T-helper 1 cell treated with Interleukin-12 subunit alpha and Interleukin-12 subunit beta and Interleukin-4 antibody, amounts not matched to agents 30 μg/mL and 1 μg/mL, for 36 hours (primary cell): ENCODE results near the gene ARHGEF25.
A peak's percentile ranks its signal among the peaks of the same experiment; 100 is the strongest.
"Not testable (repeated sequence)": the region's sequence is repeated elsewhere in the genome, so short reads cannot be mapped to it uniquely, and the experiment has no call there.

Experiments
- H3K27ac Mint-ChIP-seq: one replicate; pipeline ENCODE4 v1.8.0; 2021; ENCODE audit warnings: mild to moderate bottlenecking, mixed read lengths
- H3K27me3 Mint-ChIP-seq: one replicate; pipeline ENCODE4 v1.8.0; 2021; ENCODE audit warnings: low read depth, mixed read lengths
- H3K36me3 Mint-ChIP-seq: one replicate; pipeline ENCODE4 v1.8.0; 2021; ENCODE audit warnings: low read depth, mixed read lengths
- H3K4me1 Mint-ChIP-seq: one replicate; pipeline ENCODE4 v1.8.0; 2021; ENCODE audit warnings: low read depth, mixed read lengths
- H3K4me3 Mint-ChIP-seq: one replicate; pipeline ENCODE4 v1.8.0; 2021; ENCODE audit warnings: mild to moderate bottlenecking, moderate library complexity, mixed read lengths
- H3K9me3 Mint-ChIP-seq: one replicate; pipeline ENCODE4 v1.8.0; 2021; ENCODE audit warnings: mixed read lengths

Gene ARHGEF25

GRCh38 chr12:57611108-57611826 is at the start of gene ARHGEF25:
Gene ARHGEF25, plus strand, starts transcription at chr12:57611435. Its CDS starts 460 bp downstream, at chr12:57611895.
- Mint-ChIP-seq H3K4me1 (peaks cover 5% of the 10 kb centered on the region), H3K9me3 (no peaks in the 10 kb centered on the region), H3K27me3 (peaks cover 53% of the 10 kb centered on the region), H3K4me3 (peak within 1 kb of the TSS; percentile 79), H3K36me3 (peaks cover 7% of the 10 kb centered on the region), H3K27ac (no peak within 1 kb of the TSS)

- peaks cover 11% of the 10 kb centered on the region for H3K27me3 Mint-ChIP-seq
- H3K27ac Mint-ChIP-seq, result no peak overlapping the region
- no peaks in the 10 kb centered on the region for H3K36me3 Mint-ChIP-seq
- H3K4me3 Mint-ChIP-seq, result no peak overlapping the region
- no peaks in the 10 kb centered on the region for H3K9me3 Mint-ChIP-seq
- H3K4me1 Mint-ChIP-seq, result no peaks in the 10 kb centered on the region
These were observed 47.9 kb upstream of the ARHGEF25 start for GRCh38 chr12:57563358-57563757.

GRCh38 chr12:57564178-57564740 is 47.0 kb upstream of the ARHGEF25 start:
- Mint-ChIP-seq H3K27me3 (peaks cover 11% of the 10 kb centered on the region), H3K9me3 (no peaks in the 10 kb centered on the region), H3K4me1 (no peaks in the 10 kb centered on the region), H3K36me3 (no peaks in the 10 kb centered on the region), H3K4me3 (no peak overlapping the region), H3K27ac (no peak overlapping the region)

GRCh38 chr12:57568838-57569237 is 42.4 kb upstream of the ARHGEF25 start:
- Mint-ChIP-seq H3K27ac (no peak overlapping the region), H3K4me1 (no peaks in the 10 kb centered on the region), H3K4me3 (no peak overlapping the region), H3K27me3 (no peaks in the 10 kb centered on the region), H3K9me3 (no peaks in the 10 kb centered on the region), H3K36me3 (no peaks in the 10 kb centered on the region)

- Mint-ChIP-seq H3K27ac (no peak overlapping the region), H3K4me1 (no peaks in the 10 kb centered on the region), H3K4me3 (no peak overlapping the region), H3K27me3 (no peaks in the 10 kb centered on the region), H3K36me3 (no peaks in the 10 kb centered on the region), H3K9me3 (no peaks in the 10 kb centered on the region)
These were observed 41.4 kb upstream of the ARHGEF25 start for GRCh38 chr12:57569858-57570257.

GRCh38 chr12:57570438-57570837 is 40.8 kb upstream of the ARHGEF25 start:
- H3K4me1 Mint-ChIP-seq, H3K36me3 Mint-ChIP-seq, H3K9me3 Mint-ChIP-seq, H3K27me3 Mint-ChIP-seq, H3K4me3 Mint-ChIP-seq, H3K27ac Mint-ChIP-seq: not testable (repeated sequence)

GRCh38 chr12:57571926-57572762 is 39.1 kb upstream of the ARHGEF25 start:
- Mint-ChIP-seq H3K36me3 (no peaks in the 10 kb centered on the region), H3K27ac (no peak overlapping the region), H3K9me3 (no peaks in the 10 kb centered on the region), H3K27me3 (no peaks in the 10 kb centered on the region), H3K4me3 (no peak overlapping the region), H3K4me1 (no peaks in the 10 kb centered on the region)

- Mint-ChIP-seq H3K4me1 (no peaks in the 10 kb centered on the region), H3K27ac (no peak overlapping the region), H3K4me3 (no peak overlapping the region), H3K36me3 (no peaks in the 10 kb centered on the region), H3K27me3 (no peaks in the 10 kb centered on the region), H3K9me3 (no peaks in the 10 kb centered on the region)
These were observed 36.4 kb upstream of the ARHGEF25 start for GRCh38 chr12:57574795-57575194.

GRCh38 chr12:57575771-57576612 is 35.2 kb upstream of the ARHGEF25 start:
- Mint-ChIP-seq H3K27me3 (no peaks in the 10 kb centered on the region), H3K4me1 (no peaks in the 10 kb centered on the region), H3K9me3 (no peaks in the 10 kb centered on the region), H3K4me3 (no peak overlapping the region), H3K36me3 (no peaks in the 10 kb centered on the region), H3K27ac (no peak overlapping the region)

- Mint-ChIP-seq H3K36me3 (no peaks in the 10 kb centered on the region), H3K4me3 (no peak overlapping the region), H3K4me1 (no peaks in the 10 kb centered on the region), H3K27ac (no peak overlapping the region), H3K27me3 (no peaks in the 10 kb centered on the region), H3K9me3 (no peaks in the 10 kb centered on the region)
These were observed 34.5 kb upstream of the ARHGEF25 start for GRCh38 chr12:57576613-57577160.

GRCh38 chr12:57577981-57578758 is 33.1 kb upstream of the ARHGEF25 start:
- Mint-ChIP-seq H3K4me1 (peaks cover under 1% of the 10 kb centered on the region), H3K27me3 (peaks cover 1% of the 10 kb centered on the region), H3K36me3 (no peaks in the 10 kb centered on the region), H3K4me3 (no peak overlapping the region), H3K9me3 (no peaks in the 10 kb centered on the region), H3K27ac (no peak overlapping the region)

GRCh38 chr12:57579011-57579410 is 32.2 kb upstream of the ARHGEF25 start:
- Mint-ChIP-seq H3K4me3 (no peak overlapping the region), H3K4me1 (peaks cover 4% of the 10 kb centered on the region), H3K27ac (no peak overlapping the region)

GRCh38 chr12:57579677-57580465 is 31.4 kb upstream of the ARHGEF25 start:
- Mint-ChIP-seq H3K27me3 (peaks cover 5% of the 10 kb centered on the region), H3K36me3 (no peaks in the 10 kb centered on the region), H3K9me3 (no peaks in the 10 kb centered on the region), H3K27ac (no peak overlapping the region), H3K4me1 (peaks cover 4% of the 10 kb centered on the region), H3K4me3 (no peak overlapping the region)

More at GRCh38 chr12:57579011-57579410, 32.2 kb upstream of the ARHGEF25 start:
- Mint-ChIP-seq H3K9me3 (no peaks in the 10 kb centered on the region), H3K36me3 (no peaks in the 10 kb centered on the region), H3K27me3 (peaks cover 5% of the 10 kb centered on the region)
